Testis (tissue), 3 donors: ENCODE results near the gene RASAL3. TPM values are rescaled to one million over a fixed set of nuclear protein-coding genes. Genes with fewer than 3 reads are reported as not detected.

ENCODE experiments used
- DNase-seq: peaks from one replicate; pipeline ENCODE4 v3.0.0-alpha.2; 2019
- H3K27ac ChIP-seq, 2 donors: fragments of 200-600 bp; sonication (generic); one replicate each; pipeline ENCODE4 v1.5.1; 2019
- H3K27me3 ChIP-seq: fragments of 200-600 bp; sonication (generic); one replicate; pipeline ENCODE4 v1.5.1; 2019
- H3K36me3 ChIP-seq: fragments of 200-600 bp; sonication (generic); one replicate; pipeline ENCODE4 v1.5.1; 2017; ENCODE audit warnings: low read depth; ENCODE audit errors: missing control alignments
- H3K4me1 ChIP-seq: fragments of 200-600 bp; sonication (generic); one replicate; pipeline ENCODE4 v1.5.1; 2019
- H3K4me3 ChIP-seq, 2 donors: fragments of 200-600 bp; sonication (generic); one replicate each; pipeline ENCODE4 v1.5.1; 2017 to 2019
- H3K9me3 ChIP-seq: fragments of 200-600 bp; sonication (generic); one replicate; pipeline ENCODE4 v1.5.1; 2017
- POLR2A ChIP-seq: fragments of 450-650 bp; IDR thresholded peaks from one replicate; pipeline ENCODE4 v1.6.1; 2017; ENCODE audit warnings: antibody characterized with exemption, mild to moderate bottlenecking, moderate library complexity
- WGBS, 2 donors: methylation state at CpG; one replicate each; pipeline ENCODE4 v1.1.5; 2018; 5-methylcytosine and 5-hydroxymethylcytosine counted together
- intact Hi-C: fragments of 100-400 bp; cut with DNase I; formaldehyde crosslinking; loops from one replicate; pipeline ENCODE4 v1.15.1; 2023; ENCODE audit warnings: low total_unique reads
- polyA plus RNA-seq: library from polyadenylated mRNA; stranded (reverse); fragments of 350-450 nt; fragmentation: Illumina TruSeq; extraction: RNeasy Lipid Tissue Mini Kit (QIAGEN cat#74804); gene quantifications from one replicate; pipeline ENCODE4 v1.2.3, GENCODE V29; 2014; ENCODE audit warnings: low read depth, low replicate concordance; ENCODE audit not compliant: insufficient read depth
- total RNA-seq, 2 donors: library from RNA; depleted of rRNA; stranded (reverse); fragments of >200 nt; gene quantifications; one replicate each; pipeline ENCODE4 v1.2.3, GENCODE V29; 2016
- TF ChIP-seq, protein P1 (sequence below), 3 experiments: fragments of 450-650 bp in 2 of 3; fragments of 200-600 bp in 1 of 3; sonication (generic) in 1 of 3; IDR thresholded peaks; one replicate each; pipeline ENCODE4 v1.5.1; 2016 to 2019; ENCODE audit warnings: antibody characterized with exemption in 3 of 3, mild to moderate bottlenecking in 2 of 3, moderate library complexity in 1 of 3

Gene RASAL3
- total and polyA plus RNA-seq, 3 donors from 2014 or later = 1.4 to 2.7 (median 2.0) TPM

DNA sequence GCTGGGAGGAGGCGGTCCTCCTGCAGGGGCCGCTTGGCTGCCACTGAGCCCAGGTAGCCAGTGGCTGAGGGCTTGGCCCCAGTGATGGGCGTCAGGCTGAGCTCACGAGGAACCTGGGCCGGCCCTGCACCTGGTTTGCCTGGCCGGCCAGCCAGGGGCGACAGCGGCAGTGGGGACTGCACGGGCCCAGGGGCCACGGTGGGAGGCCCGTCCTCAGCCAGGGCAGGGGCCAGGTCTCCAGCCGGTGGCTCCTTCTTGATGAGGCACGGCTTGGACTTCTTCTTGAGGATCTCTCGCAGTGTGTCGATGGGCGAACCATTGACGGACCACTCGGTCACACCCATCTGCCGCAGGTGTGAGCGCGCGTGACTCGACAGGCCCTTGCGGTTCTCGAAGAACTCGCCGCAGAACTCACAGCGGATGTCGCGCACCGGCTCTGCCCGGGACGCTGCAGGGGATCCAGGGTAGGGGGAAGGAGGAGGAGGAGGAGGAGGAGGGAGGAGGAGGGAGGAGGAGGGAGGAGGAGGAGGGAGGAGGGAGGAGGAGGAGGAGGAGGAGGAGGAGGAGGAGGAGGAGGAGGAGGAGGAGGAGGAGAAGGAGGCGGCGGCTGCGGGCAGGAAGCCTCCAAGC is 38.9 kb downstream of the RASAL3 start:
- H3K27ac ChIP-seq = no peak overlapping the region
- no peaks in the 10 kb centered on the region for H3K36me3 ChIP-seq
- WGBS, 2 donors = 94 to 95% methylated on average over 20 to 36 of the region's 36 CpGs

DNA sequence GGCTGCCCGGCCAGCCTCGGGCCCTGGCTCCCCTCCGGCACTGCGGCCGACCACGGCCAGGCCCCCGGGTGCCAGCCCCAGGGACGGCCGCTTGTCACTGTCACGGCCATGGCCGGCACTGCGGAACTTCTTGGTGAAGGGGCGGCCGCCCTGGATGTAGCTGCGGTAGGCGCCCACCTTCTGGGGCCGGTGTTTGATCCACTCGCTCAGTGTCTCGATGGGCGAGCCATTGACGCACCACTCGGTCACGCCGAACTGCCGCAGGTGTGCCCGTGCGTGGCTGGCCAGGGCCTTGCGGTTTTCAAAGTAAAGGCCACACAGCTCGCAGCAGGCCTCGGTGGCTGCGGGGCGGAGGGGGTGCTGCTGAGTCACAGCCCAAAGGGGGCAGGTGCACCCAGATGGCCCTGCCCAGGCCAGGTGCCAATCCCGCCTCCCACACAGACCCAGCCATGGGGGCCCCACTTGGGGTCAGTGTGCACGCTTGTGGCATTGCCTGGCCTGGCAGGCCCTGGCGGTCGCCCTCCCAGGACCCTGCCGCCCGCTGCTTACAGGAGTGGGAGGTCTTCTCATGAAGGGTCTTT is 39.6 kb downstream of the RASAL3 start:
- TF ChIP-seq POLR2A = no peak
- TF ChIP-seq, protein P1, sequence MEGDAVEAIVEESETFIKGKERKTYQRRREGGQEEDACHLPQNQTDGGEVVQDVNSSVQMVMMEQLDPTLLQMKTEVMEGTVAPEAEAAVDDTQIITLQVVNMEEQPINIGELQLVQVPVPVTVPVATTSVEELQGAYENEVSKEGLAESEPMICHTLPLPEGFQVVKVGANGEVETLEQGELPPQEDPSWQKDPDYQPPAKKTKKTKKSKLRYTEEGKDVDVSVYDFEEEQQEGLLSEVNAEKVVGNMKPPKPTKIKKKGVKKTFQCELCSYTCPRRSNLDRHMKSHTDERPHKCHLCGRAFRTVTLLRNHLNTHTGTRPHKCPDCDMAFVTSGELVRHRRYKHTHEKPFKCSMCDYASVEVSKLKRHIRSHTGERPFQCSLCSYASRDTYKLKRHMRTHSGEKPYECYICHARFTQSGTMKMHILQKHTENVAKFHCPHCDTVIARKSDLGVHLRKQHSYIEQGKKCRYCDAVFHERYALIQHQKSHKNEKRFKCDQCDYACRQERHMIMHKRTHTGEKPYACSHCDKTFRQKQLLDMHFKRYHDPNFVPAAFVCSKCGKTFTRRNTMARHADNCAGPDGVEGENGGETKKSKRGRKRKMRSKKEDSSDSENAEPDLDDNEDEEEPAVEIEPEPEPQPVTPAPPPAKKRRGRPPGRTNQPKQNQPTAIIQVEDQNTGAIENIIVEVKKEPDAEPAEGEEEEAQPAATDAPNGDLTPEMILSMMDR (IDR thresholded peaks at IDR 0.05) = no peak
- H3K36me3 ChIP-seq = no peaks in the 10 kb centered on the region
- no peaks in the 10 kb centered on the region for H3K9me3 ChIP-seq
- H3K27ac ChIP-seq = no peak overlapping the region
- intact Hi-C loops = no loop called here
- no peak overlapping the region for H3K4me3 ChIP-seq
- peaks cover under 1% of the 10 kb centered on the region for H3K4me1 ChIP-seq
- 96 to 97% methylated on average over 16 to 35 of the region's 38 CpGs for WGBS, 2 donors
- no peaks in the 10 kb centered on the region for H3K27me3 ChIP-seq
- no peak for DNase-seq

More for the DNA sequence above, 38.9 kb downstream of the RASAL3 start:
- H3K4me3 ChIP-seq = no peak overlapping the region
- no peak for DNase-seq
- TF ChIP-seq, protein P1 (IDR thresholded peaks at IDR 0.05) = no peak
- TF ChIP-seq POLR2A = no peak
- intact Hi-C loops = no loop called here
- H3K27me3 ChIP-seq = no peaks in the 10 kb centered on the region
- peaks cover 1% of the 10 kb centered on the region for H3K4me1 ChIP-seq
- H3K9me3 ChIP-seq = no peaks in the 10 kb centered on the region

DNA sequence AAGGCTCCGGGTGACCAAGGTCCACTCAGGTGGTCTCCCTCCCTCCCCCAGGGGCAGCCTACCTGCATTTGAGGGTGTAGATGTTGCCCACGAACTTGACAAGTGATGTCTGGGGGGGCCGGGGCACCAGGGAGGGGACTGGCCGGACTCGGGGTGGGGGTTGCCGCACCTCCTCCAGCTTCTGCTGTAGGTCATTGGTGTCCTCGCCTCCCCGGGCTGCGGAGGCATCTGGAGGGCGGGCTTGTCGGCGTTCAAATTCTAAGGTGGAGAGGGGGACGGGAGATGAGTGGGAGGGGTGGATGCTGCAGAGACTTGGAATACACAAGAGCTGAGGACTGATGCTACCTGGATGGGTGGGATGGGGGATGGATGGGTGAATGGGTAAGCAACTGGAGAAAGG is 40.2 kb downstream of the RASAL3 start:
- 96 to 97% methylated on average over 13 of the region's 13 CpGs for WGBS, 2 donors
- Histone ChIP-seq H3K27ac (no peak overlapping the region), H3K4me3 (no peak overlapping the region), H3K36me3 (no peaks in the 10 kb centered on the region), H3K4me1 (peaks cover 5% of the 10 kb centered on the region), H3K27me3 (no peaks in the 10 kb centered on the region), H3K9me3 (no peaks in the 10 kb centered on the region)
- intact Hi-C loops = no loop called here
- DNase-seq = no peak
- TF ChIP-seq, protein P1 (IDR thresholded peaks at IDR 0.05) = no peak
- TF ChIP-seq POLR2A = no peak

DNA sequence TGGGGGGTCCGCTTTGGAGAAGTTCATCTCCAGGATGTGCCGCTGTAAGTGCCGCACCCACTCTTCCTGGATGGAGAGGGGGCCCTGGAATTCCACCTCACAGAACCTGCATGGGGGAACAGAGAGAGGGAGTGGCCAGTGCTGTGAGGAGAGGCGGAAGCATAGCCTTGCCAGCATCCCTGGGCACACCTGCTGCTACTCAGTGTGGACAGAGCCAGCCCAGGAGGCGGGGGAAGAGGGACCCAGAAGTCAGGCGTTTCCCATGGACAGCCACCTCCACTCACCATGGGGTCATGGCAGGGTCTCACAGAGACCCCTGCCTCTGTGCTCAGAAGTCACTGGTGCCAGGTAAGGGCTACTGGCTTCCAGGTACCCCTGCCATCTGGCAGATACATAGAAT is 41.2 kb downstream of the RASAL3 start:
- Histone ChIP-seq H3K9me3 (no peaks in the 10 kb centered on the region), H3K4me3 (no peak overlapping the region), H3K27me3 (no peaks in the 10 kb centered on the region), H3K27ac (no peak overlapping the region), H3K36me3 (no peaks in the 10 kb centered on the region), H3K4me1 (peaks cover 5% of the 10 kb centered on the region)
- TF ChIP-seq, protein P1 (IDR thresholded peaks at IDR 0.05) = no peak
- TF ChIP-seq POLR2A = no peak
- intact Hi-C loops = no loop called here
- DNase-seq = no peak
- 92 to 97% methylated on average over 4 to 6 of the region's 6 CpGs for WGBS, 2 donors
